Panc1 (cell line): ENCODE measurements around the gene RALGPS1. TPM values are rescaled to one million over a fixed set of nuclear protein-coding genes. Genes with fewer than 3 reads are reported as not detected.

ENCODE experiments used
- ATAC-seq: fragments of 200-7000 bp; cut with Tn5 transposase; 2 replicates; pipeline ENCODE4 v1.9.1; 2020; ENCODE audit warnings: mild to moderate bottlenecking, moderate library complexity
- BruUV-seq: library from RNA; stranded (reverse); fragments of 400-500 nt; replicated peaks from 2 replicates; lab custom pipeline; 2021; lab: Mats Ljungman, UMichigan
- CTCF ChIA-PET: fragments of 300-600 bp; sonication (Branson Sonifier 250); formaldehyde crosslinking; loops from one replicate; lab custom pipeline; 2022; ENCODE audit warnings: antibody characterized with exemption; lab: Charles Lee
- POLR2A ChIA-PET: fragments of 300-600 bp; sonication (Branson Sonifier 250); formaldehyde crosslinking; loops from one replicate; lab custom pipeline; 2022; ENCODE audit warnings: antibody characterized with exemption; lab: Charles Lee
- DNase-seq: peaks from one replicate; pipeline ENCODE4 v3.0.0-alpha.2; 2010; ENCODE audit warnings: low read depth, low spot score
- H3K27ac ChIP-seq: 2 replicates; pipeline ENCODE4 v1.5.1; 2011; ENCODE audit warnings: mild to moderate bottlenecking, low read length, inconsistent platforms
- H3K27me3 ChIP-seq: fragments of 200-500 bp; sonication (Bioruptor generic); 2 replicates; pipeline ENCODE4 v1.6.0; 2014; ENCODE audit warnings: low read length, inconsistent platforms; ENCODE audit not compliant: control insufficient read depth, insufficient read depth
- H3K36me3 ChIP-seq: fragments of 200-500 bp; sonication (Bioruptor generic); 2 replicates; pipeline ENCODE4 v1.5.1; 2014; ENCODE audit warnings: inconsistent platforms, mild to moderate bottlenecking, low read length, moderate library complexity; ENCODE audit not compliant: control insufficient read depth, insufficient read depth
- H3K4me1 ChIP-seq: 2 replicates; pipeline ENCODE4 v1.5.1; 2011; ENCODE audit warnings: inconsistent platforms, mild to moderate bottlenecking, low read length, moderate library complexity; ENCODE audit not compliant: control insufficient read depth, insufficient read depth
- H3K4me3 ChIP-seq, 2 experiments: 2 replicates each; pipeline ENCODE4 v1.5.1; 2011 to 2012; ENCODE audit warnings: low read depth in 2 of 2, low read length in 2 of 2, mild to moderate bottlenecking in 2 of 2, inconsistent platforms in 1 of 2, moderate library complexity in 1 of 2
- H3K9me3 ChIP-seq: fragments of 200-500 bp; sonication (Bioruptor generic); 2 replicates; pipeline ENCODE4 v1.5.1; 2014; ENCODE audit warnings: low read depth, mild to moderate bottlenecking, inconsistent platforms, low read length, moderate library complexity; ENCODE audit not compliant: control insufficient read depth, insufficient read depth
- CTCF ChIP-seq: fragments of 450-650 bp; IDR thresholded peaks from 2 replicates; pipeline ENCODE4 v1.5.1; 2017; ENCODE audit warnings: mild to moderate bottlenecking
- POLR2AphosphoS5 ChIP-seq: IDR thresholded peaks from 2 replicates; pipeline ENCODE4 v1.6.1; 2012; ENCODE audit warnings: mild to moderate bottlenecking, low read depth, low read length, moderate library complexity
- SIN3A ChIP-seq: IDR thresholded peaks from 2 replicates; pipeline ENCODE4 v1.6.1; 2012; ENCODE audit warnings: low read depth, mild to moderate bottlenecking, low read length, moderate library complexity, borderline replicate concordance; ENCODE audit not compliant: insufficient read depth
- TCF7L2 ChIP-seq: IDR thresholded peaks from 2 replicates; pipeline ENCODE4 v1.6.1; 2011; ENCODE audit warnings: mild to moderate bottlenecking, low read depth, low read length, inconsistent platforms
- in situ Hi-C: cut with HindIII; loops from 2 replicates; pipeline ENCODE4 v1.10.0; 2016; ENCODE audit warnings: low sequenced_read_pairs, low pct_unique_long_range_greater_than_20kb
- intact Hi-C: fragments of 100-400 bp; cut with micrococcal nuclease; formaldehyde crosslinking; loops from one replicate; pipeline ENCODE4 v1.10.0; 2022; ENCODE audit not compliant: unreplicated experiment
- total RNA-seq: library from RNA; stranded (reverse); gene quantifications from one replicate; pipeline ENCODE4 v1.2.1, GENCODE V29; 2021; ENCODE audit not compliant: unreplicated experiment
- TF ChIP-seq, protein P1 (sequence below), 2 experiments: IDR thresholded peaks; 2 replicates each; pipeline ENCODE4 v1.6.1; 2011 to 2012; ENCODE audit warnings: low read depth in 2 of 2, control low read depth in 1 of 2, low read length in 1 of 2, mild to moderate bottlenecking in 1 of 2, moderate library complexity in 1 of 2; ENCODE audit not compliant: insufficient read depth in 1 of 2

Gene RALGPS1
- total RNA-seq, 1 experiment from 2014 or later: 7.2 TPM

DNA sequence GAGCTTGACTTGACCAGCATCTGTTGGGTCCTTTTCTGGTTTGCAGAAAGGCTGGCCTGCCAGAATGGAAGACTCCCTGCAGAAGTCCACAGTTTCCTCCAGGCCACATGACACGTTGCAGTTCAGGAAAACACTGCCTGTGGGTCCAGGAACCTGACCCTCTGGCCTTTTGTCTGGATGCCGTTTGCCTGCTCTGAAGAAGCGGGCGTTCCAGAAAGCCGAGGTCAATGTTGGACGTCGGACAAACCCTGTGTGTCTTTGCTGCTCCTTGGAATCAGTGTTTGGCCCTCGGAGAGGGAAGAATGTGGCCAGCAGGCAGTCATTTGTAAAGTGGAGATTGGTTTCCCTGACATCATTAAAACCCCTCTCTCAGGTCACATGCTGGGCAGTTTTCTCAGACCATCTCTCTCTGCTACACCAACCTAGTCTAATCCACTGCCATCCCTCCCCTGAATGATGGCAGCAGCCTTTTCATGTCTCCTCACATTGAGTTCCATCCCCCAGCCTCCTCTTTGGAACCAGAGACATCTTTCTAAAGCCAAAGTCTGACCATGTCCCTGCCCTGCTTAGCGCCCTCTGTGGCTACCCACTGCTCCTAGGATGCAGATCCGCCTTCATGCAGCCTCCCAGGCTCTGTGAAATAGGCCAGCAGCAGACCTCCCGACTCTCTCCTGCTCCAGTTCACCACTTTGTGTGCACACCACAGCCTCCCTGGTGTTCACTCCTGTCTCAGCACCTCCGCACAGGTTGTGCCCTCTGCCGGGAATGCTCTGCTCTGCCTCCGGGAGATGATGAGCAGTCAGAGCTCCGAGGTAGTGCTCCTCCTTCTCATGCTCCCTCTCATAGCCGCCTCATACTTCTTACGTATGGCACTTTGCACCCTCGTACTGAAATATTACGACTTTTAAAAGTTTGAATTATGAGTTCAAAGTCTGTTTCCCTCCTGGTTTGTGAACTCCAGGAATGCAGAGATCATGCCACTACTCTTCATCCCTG is 75.6 kb downstream of the RALGPS1 start:
- CTCF ChIA-PET: no interaction called here
- BruUV-seq: no TSS peak
- POLR2A ChIA-PET: no interaction called here
- Histone ChIP-seq H3K4me1 (no peaks in the 10 kb centered on the region), H3K36me3 (no peaks in the 10 kb centered on the region), H3K27ac (no peak overlapping the region), H3K4me3 (no peak overlapping the region), H3K9me3 (no peaks in the 10 kb centered on the region; the same call in 1 of the 2 replicates), H3K27me3 (no peaks in the 10 kb centered on the region)
- ATAC-seq (no peak), DNase-seq (no peak)
- no peak for TF ChIP-seq CTCF
- intact Hi-C loops: no loop called here
- in situ Hi-C loops: no loop called here

DNA sequence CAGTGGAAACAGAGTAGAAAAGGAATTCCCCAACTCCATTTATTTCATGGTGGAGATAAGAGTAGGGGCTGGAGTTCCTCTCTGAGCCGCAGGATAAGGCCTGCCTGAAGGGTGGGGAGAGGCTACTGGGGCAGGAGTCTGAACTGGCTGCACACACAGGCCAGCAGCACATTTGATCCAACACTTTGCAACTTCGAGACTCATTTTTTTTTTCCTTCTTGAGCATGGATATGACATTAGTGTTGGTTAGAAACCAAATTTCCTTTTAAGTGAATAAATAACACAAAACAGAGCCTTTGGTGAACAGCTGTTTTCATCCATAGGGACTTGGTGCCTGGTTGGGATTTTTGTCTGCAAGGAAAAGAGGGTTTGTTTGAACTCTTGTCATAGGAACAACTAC is 76.6 kb downstream of the RALGPS1 start:
- intact Hi-C loops: no loop called here
- DNase-seq: no peak
- Histone ChIP-seq H3K4me3 (no peak overlapping the region), H3K36me3 (no peaks in the 10 kb centered on the region), H3K27ac (no peak overlapping the region), H3K27me3 (no peaks in the 10 kb centered on the region), H3K9me3 (no peaks in the 10 kb centered on the region; the same call in 1 of the 2 replicates), H3K4me1 (no peaks in the 10 kb centered on the region)
- ATAC-seq: no peak
- no TSS peak for BruUV-seq
- POLR2A ChIA-PET: no interaction called here
- CTCF ChIA-PET: no interaction called here
- in situ Hi-C loops: no loop called here
- TF ChIP-seq POLR2AphosphoS5: no peak
- TF ChIP-seq, protein P1, sequence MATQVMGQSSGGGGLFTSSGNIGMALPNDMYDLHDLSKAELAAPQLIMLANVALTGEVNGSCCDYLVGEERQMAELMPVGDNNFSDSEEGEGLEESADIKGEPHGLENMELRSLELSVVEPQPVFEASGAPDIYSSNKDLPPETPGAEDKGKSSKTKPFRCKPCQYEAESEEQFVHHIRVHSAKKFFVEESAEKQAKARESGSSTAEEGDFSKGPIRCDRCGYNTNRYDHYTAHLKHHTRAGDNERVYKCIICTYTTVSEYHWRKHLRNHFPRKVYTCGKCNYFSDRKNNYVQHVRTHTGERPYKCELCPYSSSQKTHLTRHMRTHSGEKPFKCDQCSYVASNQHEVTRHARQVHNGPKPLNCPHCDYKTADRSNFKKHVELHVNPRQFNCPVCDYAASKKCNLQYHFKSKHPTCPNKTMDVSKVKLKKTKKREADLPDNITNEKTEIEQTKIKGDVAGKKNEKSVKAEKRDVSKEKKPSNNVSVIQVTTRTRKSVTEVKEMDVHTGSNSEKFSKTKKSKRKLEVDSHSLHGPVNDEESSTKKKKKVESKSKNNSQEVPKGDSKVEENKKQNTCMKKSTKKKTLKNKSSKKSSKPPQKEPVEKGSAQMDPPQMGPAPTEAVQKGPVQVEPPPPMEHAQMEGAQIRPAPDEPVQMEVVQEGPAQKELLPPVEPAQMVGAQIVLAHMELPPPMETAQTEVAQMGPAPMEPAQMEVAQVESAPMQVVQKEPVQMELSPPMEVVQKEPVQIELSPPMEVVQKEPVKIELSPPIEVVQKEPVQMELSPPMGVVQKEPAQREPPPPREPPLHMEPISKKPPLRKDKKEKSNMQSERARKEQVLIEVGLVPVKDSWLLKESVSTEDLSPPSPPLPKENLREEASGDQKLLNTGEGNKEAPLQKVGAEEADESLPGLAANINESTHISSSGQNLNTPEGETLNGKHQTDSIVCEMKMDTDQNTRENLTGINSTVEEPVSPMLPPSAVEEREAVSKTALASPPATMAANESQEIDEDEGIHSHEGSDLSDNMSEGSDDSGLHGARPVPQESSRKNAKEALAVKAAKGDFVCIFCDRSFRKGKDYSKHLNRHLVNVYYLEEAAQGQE (IDR thresholded peaks at IDR 0.05; ENCODE audit: insufficient read depth in 1 of 2, low read depth in 2 of 2, low read length in 1 of 2): no peak
- TF ChIP-seq SIN3A: no peak
- TF ChIP-seq CTCF: no peak
- no peak for TF ChIP-seq TCF7L2
